ENCODE results near the gene ZNF57.

DNA sequence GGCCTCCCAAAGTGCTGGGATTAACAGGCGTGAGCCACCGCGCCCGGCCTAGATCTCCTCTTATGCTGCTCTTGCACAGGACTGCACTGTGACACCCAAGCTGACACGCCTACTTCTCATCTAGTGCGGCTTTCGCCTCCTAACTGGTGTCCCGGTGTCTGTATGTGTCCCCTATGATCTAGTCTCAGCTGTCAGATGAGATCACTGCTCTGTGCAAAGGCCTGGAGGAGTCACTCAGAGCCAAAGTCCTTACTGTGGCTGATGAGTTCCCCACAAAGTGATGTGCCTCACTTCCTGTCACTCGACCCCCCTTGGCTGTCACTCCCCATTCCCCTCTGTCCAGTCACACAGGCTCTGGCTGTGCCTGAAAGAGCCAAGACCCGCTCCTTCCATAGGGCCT is 31.1 kb upstream of the ZNF57 start:
- TF ChIP-seq POLR2AphosphoS5 (IDR thresholded peaks at IDR 0.05; ENCODE audit: borderline replicate concordance, low read depth, low read length) (no peak), EZH2 (IDR thresholded peaks at IDR 0.05) (no peak)

Data from SK-N-MC (cell line).